ENCODE measurements around the gene GIMD1. TPM values are rescaled to one million over a fixed set of nuclear protein-coding genes. Genes with fewer than 3 reads are reported as not detected.
A peak's percentile ranks its signal among the peaks of the same experiment; 100 is the strongest.
"Not testable (repeated sequence)": the region's sequence is repeated elsewhere in the genome, so short reads cannot be mapped to it uniquely, and the experiment has no call there.

GIMD1 gene
- total RNA-seq: not detected in 2 replicates

GRCh38 chr4:106368678-106369077 is at the start of gene GIMD1:
Gene GIMD1 (minus strand): TSS chr4:106368778. CDS start chr4:106367435, 1,343 bp downstream.
- DNase-seq (ENCODE audit: low read depth in 2 of 2): no peak

- no peak for DNase-seq (ENCODE audit: low read depth in 2 of 2)
Measured at GRCh38 chr4:106414366-106414765, 45.8 kb upstream of the GIMD1 start.

GRCh38 chr4:106409901-106410889 is 41.6 kb upstream of the GIMD1 start:
- DNase-seq (ENCODE audit: low read depth in 2 of 2): no peak

GRCh38 chr4:106408004-106408403 is 39.4 kb upstream of the GIMD1 start:
- not testable (repeated sequence) for DNase-seq (ENCODE audit: low read depth in 2 of 2)

GRCh38 chr4:106401157-106401556 is 32.6 kb upstream of the GIMD1 start:
- DNase-seq (ENCODE audit: low read depth in 2 of 2): no peak

GRCh38 chr4:106398898-106399297 is 30.3 kb upstream of the GIMD1 start:
- DNase-seq (ENCODE audit: low read depth in 2 of 2): not testable (repeated sequence)

- DNase-seq (ENCODE audit: low read depth in 2 of 2): no peak
Measured at GRCh38 chr4:106395582-106395981, 27.0 kb upstream of the GIMD1 start.

- DNase-seq (ENCODE audit: low read depth in 2 of 2): no peak
Measured at GRCh38 chr4:106385853-106386393, 17.3 kb upstream of the GIMD1 start.

GRCh38 chr4:106384878-106385277 is 16.3 kb upstream of the GIMD1 start:
- no peak for DNase-seq (ENCODE audit: low read depth in 2 of 2)

- no peak for DNase-seq (ENCODE audit: low read depth in 2 of 2)
Measured at GRCh38 chr4:106380179-106380578, 11.6 kb upstream of the GIMD1 start.

GRCh38 chr4:106373026-106373425 is 4.4 kb upstream of the GIMD1 start:
- DNase-seq (ENCODE audit: low read depth in 2 of 2): no peak

- DNase-seq (ENCODE audit: low read depth in 2 of 2): no peak
Measured at GRCh38 chr4:106371161-106371560, 2.6 kb upstream of the GIMD1 start.

GRCh38 chr4:106370214-106370613 is 1.6 kb upstream of the GIMD1 start:
- no peak for DNase-seq (ENCODE audit: low read depth in 2 of 2)

- DNase-seq (ENCODE audit: low read depth in 2 of 2): peak; percentile 66 to 90
Measured at GRCh38 chr4:106369456-106370060, 980 bp upstream of the GIMD1 start.

GRCh38 chr4:106367072-106367471 is 1.5 kb downstream of the GIMD1 start:
- DNase-seq (ENCODE audit: low read depth in 2 of 2): peak in 1 of 2 donors; percentile 37

GRCh38 chr4:106366026-106366425 is 2.6 kb downstream of the GIMD1 start:
- DNase-seq (ENCODE audit: low read depth in 2 of 2): peak in 1 of 2 donors; percentile 30

- DNase-seq (ENCODE audit: low read depth in 2 of 2): peak; percentile 73 to 92
Measured at GRCh38 chr4:106365613-106366012, 3.0 kb downstream of the GIMD1 start.

- no peak for DNase-seq (ENCODE audit: low read depth in 2 of 2)
Measured at GRCh38 chr4:106364282-106364681, 4.3 kb downstream of the GIMD1 start.

GRCh38 chr4:106362086-106362825 is 6.3 kb downstream of the GIMD1 start:
- DNase-seq (ENCODE audit: low read depth in 2 of 2): no peak

- DNase-seq (ENCODE audit: low read depth in 2 of 2): no peak
Measured at GRCh38 chr4:106358899-106359298, 9.7 kb downstream of the GIMD1 start.

- DNase-seq (ENCODE audit: low read depth in 2 of 2): no peak
Measured at GRCh38 chr4:106355193-106355592, 13.4 kb downstream of the GIMD1 start.

GRCh38 chr4:106353786-106354185 is 14.8 kb downstream of the GIMD1 start:
- no peak for DNase-seq (ENCODE audit: low read depth in 2 of 2)

All from lung microvascular endothelial cell (primary cell).